Neural crest cell (in vitro differentiated cells): ENCODE results near the gene SLC25A53. TPM values are rescaled to one million over a fixed set of nuclear protein-coding genes. Genes with fewer than 3 reads are reported as not detected.

Source experiments
- DNase-seq: peaks from one replicate; pipeline ENCODE4 v3.0.0; 2021; ENCODE audit warnings: low read depth, mixed read lengths, low spot score
- H3K27ac Mint-ChIP-seq: one replicate; pipeline ENCODE4 v1.8.0; 2021; ENCODE audit warnings: mild to moderate bottlenecking, mixed read lengths; ENCODE audit not compliant: unreplicated experiment
- H3K27me3 Mint-ChIP-seq: 2 replicates; pipeline ENCODE4 v1.8.0; 2021; ENCODE audit warnings: low read depth, mild to moderate bottlenecking, mixed read lengths
- H3K36me3 Mint-ChIP-seq: 2 replicates; pipeline ENCODE4 v1.8.0; 2021; ENCODE audit warnings: low read depth, mild to moderate bottlenecking, mixed read lengths
- H3K4me1 Mint-ChIP-seq: 2 replicates; pipeline ENCODE4 v1.8.0; 2021; ENCODE audit warnings: mixed read lengths
- H3K4me3 Mint-ChIP-seq: one replicate; pipeline ENCODE4 v1.8.0; 2021; ENCODE audit warnings: mild to moderate bottlenecking, mixed read lengths
- H3K9me3 Mint-ChIP-seq: 2 replicates; pipeline ENCODE4 v1.8.0; 2021; ENCODE audit warnings: mixed read lengths
- total RNA-seq: library from RNA; stranded (reverse); gene quantifications from 2 replicates; pipeline ENCODE4 v1.2.1, GENCODE V29; 2021
- TF ChIP-seq, protein P1 (sequence below): fragments of 200-600 bp; sonication (generic); conservative IDR thresholded peaks from 2 replicates; pipeline ENCODE4 v1.5.0; 2021; ENCODE audit warnings: antibody characterized with exemption, mild to moderate bottlenecking

The SLC25A53 gene
- total RNA-seq, 1 donor from 2014 or later, result 6.8 TPM

DNA sequence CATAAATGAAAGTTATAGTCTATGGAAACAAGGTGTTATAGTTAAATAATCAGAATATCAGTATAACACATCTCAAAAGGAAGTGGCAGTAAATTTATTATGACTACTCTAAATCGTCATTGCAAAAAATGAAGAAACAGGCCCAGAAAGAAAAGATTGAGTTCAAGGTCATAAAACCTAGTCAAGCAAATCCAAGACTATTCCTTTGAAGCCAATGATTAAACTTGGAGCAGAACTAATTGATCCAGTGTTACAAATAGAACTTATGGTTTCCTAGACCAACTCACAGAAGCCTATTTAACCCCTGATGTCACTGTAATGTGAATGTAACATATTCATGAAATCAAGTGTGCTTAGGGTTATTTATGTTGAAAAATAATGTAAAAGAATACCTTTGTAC, 11.3 kb upstream of the SLC25A53 start:
- no peak for DNase-seq
- Mint-ChIP-seq H3K4me1 (peaks cover 24% of the 10 kb centered on the region), H3K9me3 (no peaks in the 10 kb centered on the region)

DNA sequence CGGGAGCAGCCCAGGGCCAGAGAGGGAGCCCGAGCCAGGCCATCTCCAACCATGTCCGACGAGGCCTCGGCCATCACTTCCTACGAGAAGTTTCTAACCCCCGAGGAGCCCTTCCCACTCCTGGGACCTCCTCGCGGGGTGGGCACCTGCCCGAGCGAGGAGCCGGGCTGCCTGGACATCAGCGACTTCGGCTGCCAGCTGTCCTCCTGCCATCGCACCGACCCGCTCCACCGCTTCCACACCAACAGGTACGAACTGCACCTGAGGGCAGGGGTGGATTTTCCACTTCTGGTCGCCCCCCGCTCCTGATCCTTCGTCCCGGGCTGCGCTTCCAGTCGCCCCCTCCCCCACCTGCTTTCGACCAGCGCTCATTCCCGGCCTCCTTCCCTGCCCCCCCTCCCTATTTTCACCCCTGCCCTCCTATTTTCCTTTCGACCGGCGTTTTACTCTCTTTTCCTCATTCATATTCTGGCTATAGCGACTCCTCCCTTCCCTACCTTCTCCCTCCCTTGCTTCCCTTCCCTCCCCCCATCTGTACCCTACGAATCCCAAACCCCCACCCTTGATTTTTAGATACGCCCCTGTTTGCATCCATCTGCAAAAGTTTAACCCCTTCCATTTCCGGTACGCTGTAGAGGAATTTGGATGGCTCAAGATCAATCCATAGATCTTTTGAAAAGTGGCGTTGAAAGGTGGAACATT, 10.1 kb upstream of the SLC25A53 start:
- DNase-seq, result no peak
- H3K9me3 Mint-ChIP-seq, result no peaks in the 10 kb centered on the region
- no peak overlapping the region for H3K27ac Mint-ChIP-seq
- no peaks in the 10 kb centered on the region for H3K27me3 Mint-ChIP-seq
- no peaks in the 10 kb centered on the region for H3K36me3 Mint-ChIP-seq
- H3K4me3 Mint-ChIP-seq, result peak overlapping the region; percentile 85
- H3K4me1 Mint-ChIP-seq, result peaks cover 24% of the 10 kb centered on the region
- TF ChIP-seq, protein P1, sequence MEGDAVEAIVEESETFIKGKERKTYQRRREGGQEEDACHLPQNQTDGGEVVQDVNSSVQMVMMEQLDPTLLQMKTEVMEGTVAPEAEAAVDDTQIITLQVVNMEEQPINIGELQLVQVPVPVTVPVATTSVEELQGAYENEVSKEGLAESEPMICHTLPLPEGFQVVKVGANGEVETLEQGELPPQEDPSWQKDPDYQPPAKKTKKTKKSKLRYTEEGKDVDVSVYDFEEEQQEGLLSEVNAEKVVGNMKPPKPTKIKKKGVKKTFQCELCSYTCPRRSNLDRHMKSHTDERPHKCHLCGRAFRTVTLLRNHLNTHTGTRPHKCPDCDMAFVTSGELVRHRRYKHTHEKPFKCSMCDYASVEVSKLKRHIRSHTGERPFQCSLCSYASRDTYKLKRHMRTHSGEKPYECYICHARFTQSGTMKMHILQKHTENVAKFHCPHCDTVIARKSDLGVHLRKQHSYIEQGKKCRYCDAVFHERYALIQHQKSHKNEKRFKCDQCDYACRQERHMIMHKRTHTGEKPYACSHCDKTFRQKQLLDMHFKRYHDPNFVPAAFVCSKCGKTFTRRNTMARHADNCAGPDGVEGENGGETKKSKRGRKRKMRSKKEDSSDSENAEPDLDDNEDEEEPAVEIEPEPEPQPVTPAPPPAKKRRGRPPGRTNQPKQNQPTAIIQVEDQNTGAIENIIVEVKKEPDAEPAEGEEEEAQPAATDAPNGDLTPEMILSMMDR, result no peak

More for the DNA sequence above, 11.3 kb upstream of the SLC25A53 start:
- H3K27ac Mint-ChIP-seq, result no peak overlapping the region
- H3K27me3 Mint-ChIP-seq, result no peaks in the 10 kb centered on the region
- no peaks in the 10 kb centered on the region for H3K36me3 Mint-ChIP-seq
- TF ChIP-seq, protein P1, result no peak
- H3K4me3 Mint-ChIP-seq, result peak overlapping the region; percentile 85

DNA sequence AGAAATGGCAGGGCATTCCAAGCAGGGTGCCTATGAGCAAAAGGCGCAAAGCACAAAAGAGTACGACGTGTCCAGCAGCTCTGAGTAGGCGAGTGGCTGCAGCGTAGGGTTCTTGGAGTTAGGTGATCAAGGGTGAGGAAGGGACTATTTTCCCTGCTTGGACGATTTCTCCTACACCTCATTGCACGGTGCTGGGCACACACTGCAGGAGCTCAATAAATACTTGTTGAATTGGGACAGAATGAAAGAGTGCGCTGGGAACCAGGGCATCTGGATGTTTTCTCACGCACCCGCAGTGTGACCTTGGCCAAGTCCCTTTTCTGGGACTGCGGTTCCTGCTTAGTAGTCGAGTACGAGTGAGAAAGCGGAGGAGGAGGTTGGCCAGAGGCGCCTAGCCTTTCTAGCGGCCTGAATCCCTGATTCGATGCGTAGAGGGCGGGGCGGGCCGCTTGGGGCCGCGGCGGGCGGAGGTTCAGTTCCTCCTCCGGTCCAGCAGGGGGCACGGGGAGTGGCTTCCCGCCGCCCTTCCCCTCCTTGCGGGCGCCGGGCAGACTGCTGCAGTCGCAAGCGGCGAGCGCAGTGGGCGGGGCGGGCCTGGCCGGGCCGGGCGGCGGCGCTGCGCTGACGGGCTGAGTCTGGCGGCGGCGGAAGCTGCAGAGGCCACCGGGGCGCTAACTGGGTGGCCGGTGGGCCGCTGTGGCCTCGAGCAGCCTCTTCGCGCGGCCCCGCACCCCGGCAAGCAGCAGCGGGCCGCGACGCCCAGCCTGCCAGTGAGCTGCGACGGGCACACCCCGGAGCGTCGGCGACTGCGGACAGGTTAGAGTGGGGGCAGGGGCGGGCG, 9.3 kb upstream of the SLC25A53 start, which contains the start of gene FAM199X:
Gene FAM199X (plus strand): TSS at position 560 of the 841 bp plus-strand sequence. CDS start 333 bp downstream, outside the sequence.
- Mint-ChIP-seq H3K4me1 (peaks cover 24% of the 10 kb centered on the region), H3K36me3 (no peaks in the 10 kb centered on the region), H3K4me3 (peak within 1 kb of the TSS; percentile 85), H3K27me3 (no peaks in the 10 kb centered on the region), H3K27ac (no peak within 1 kb of the TSS), H3K9me3 (no peaks in the 10 kb centered on the region)
- DNase-seq, result peak; percentile 73
- TF ChIP-seq, protein P1, result peak; percentile 73

DNA sequence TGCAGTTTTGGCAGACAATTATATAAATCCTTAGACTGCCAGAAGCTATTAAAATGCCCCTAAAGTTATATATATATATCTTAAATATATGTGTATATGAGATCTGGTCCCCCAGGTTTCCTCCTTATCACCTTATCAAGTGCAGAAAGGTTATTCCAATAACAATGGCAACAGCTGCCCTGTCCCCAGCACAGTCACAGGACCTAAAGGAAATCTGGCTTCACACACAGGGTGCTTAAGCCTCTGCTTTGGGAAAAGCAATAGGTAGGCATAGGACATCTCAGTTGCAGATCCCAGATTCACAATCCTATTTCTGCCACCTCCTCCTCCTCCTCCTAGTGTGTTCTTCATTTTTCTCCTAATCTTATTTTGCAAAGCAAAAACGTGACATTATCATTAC, 5.8 kb downstream of the SLC25A53 start:
- H3K27ac Mint-ChIP-seq, result no peak overlapping the region
- DNase-seq, result no peak
- H3K9me3 Mint-ChIP-seq, result no peaks in the 10 kb centered on the region
- peaks cover under 1% of the 10 kb centered on the region for H3K4me1 Mint-ChIP-seq
- H3K4me3 Mint-ChIP-seq, result no peak overlapping the region
- H3K36me3 Mint-ChIP-seq, result peaks cover 2% of the 10 kb centered on the region
- H3K27me3 Mint-ChIP-seq, result no peaks in the 10 kb centered on the region
- TF ChIP-seq, protein P1, result no peak

DNA sequence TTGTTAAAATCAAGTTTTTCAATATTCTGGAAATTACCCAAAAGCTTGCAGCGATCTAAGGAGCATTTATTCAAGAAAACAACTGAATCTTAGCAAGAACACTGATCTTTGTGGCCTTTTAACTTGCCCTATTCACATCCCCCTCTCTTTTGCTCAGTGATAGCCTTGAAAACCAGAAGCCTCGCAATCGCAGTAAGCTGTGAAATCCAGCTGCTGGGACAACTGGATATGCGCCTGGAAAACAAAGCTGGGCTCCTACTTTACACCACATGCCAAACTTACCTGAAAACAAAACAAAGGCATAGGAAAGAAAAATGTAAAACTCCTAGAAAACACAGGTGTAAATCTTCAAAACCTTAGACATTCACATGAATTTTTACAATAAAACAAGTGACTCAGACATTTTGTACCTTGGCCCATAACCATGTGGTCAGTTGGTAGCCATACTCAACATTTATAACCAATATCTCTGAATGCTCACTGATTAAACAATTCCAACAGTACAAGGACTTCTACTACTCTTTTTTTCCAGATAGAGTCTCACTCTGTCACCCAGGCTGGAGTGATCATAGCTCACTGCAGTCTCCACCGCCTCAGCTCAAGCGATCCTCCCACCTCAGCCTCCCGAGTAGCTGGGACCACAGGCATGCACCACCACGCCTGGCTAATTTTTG, 15.6 kb downstream of the SLC25A53 start:
- TF ChIP-seq, protein P1, result no peak
- Mint-ChIP-seq H3K9me3 (peaks cover 2% of the 10 kb centered on the region), H3K4me3 (no peak overlapping the region), H3K27ac (no peak overlapping the region), H3K4me1 (no peaks in the 10 kb centered on the region), H3K27me3 (no peaks in the 10 kb centered on the region), H3K36me3 (no peaks in the 10 kb centered on the region)
- DNase-seq, result no peak
